Dedifferentiated amniotic fluid mesenchymal stem cell (primary cell): Measurements from ENCODE around the gene MIOX.

Experiments
- DNase-seq: peaks from one replicate; pipeline ENCODE4 v3.0.0-alpha.2; 2016; ENCODE audit errors: extremely low spot score

Gene MIOX

GRCh38 chr22:50489363-50490243 lies 2.9 kb downstream of the MIOX start:
- no peak for DNase-seq

GRCh38 chr22:50490531-50491308 lies 4.1 kb downstream of the MIOX start:
- DNase-seq = no peak

DNA sequence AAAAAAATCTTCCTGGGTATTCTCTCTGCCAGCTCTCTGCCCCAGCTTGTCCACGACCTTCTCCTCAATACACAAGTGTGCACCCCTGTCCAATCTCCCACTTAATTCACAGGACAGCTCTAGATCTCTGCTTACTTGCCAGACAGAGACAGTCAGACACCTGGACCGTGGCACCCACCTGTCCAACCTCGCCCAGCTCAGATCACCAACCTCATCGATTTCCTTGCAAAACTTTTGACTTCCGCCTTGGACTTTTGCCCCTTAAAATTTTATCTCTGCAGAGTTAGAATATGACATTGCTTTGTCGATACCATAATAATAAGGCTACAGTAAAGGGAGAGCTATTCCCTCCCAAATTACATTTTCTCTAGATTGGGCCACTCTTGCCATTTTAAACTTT lies 10.4 kb downstream of the MIOX start:
- DNase-seq = no peak

DNA sequence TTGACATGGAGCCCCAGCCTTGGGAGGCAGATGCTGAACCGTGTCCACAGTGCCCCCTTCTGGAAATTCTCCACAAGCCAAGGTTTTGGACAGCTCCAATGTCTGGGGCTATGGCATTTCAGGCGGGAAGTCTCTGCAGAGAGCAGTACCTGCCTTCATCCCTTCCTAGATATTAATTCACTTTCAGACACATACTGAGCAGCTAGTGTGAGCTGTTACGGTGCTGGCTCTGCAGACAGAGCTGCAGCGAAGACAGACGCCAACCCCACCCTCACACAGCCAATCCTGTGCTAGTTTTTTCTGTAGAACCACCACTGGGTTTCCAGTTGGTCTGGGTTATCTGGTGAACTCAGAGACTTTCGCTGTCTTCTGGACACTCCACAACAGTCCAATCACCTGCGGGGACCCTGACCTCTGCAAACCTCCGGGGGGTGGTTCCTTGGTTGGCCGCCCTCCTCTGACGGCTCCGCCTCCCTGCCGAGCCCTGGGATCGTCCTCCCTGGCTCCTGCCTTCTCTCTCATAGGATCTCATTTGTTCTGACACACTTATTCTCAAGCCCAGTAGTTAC lies 11.7 kb downstream of the MIOX start:
- DNase-seq = peak; percentile 27

- DNase-seq = no peak
Measured at GRCh38 chr22:50500452-50500851, 13.8 kb downstream of the MIOX start.

- DNase-seq = no peak
Measured at GRCh38 chr22:50502096-50502495, 15.4 kb downstream of the MIOX start.

DNA sequence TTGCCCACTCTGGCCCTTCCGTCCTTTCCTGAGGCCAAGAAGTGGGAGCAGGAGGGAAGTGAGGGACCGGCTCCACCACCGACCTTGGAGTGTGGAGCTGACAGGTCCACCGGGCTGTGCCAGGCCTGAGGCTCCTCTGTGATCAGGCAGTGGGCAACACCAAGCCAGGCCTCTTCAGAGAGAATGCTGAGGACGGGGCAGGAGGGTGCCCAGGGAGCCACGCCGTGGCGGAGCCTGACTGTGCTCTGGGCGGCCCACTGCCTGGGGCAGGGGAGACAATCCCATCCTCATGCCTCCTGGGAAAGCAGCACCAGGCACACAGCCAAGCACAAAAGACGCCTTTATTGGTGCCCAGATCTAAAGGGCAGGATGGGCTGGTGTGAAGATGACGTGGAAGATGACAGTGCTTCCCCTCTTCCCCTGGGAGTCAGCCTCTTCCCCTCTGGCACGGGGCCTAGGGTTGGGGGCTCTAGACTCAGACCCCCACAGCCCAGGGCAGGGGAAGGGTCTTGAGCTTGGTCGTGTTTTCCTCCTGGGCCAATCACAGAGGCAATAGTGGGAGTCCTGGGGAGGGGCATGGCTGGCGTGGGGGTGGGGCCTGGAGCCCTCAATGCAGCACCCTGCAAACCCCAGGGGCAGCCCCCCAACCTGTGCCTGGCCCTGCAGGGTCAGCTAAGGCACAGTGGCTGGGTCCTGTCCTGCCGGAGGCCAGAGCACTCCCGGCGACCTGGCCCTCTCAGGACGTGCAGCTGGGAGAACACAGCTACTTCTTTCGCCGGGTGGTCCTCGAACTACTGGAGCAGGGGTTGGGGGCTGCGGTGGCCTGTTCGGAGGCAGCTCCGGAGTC lies 16.2 kb downstream of the MIOX start:
- DNase-seq = no peak

DNA sequence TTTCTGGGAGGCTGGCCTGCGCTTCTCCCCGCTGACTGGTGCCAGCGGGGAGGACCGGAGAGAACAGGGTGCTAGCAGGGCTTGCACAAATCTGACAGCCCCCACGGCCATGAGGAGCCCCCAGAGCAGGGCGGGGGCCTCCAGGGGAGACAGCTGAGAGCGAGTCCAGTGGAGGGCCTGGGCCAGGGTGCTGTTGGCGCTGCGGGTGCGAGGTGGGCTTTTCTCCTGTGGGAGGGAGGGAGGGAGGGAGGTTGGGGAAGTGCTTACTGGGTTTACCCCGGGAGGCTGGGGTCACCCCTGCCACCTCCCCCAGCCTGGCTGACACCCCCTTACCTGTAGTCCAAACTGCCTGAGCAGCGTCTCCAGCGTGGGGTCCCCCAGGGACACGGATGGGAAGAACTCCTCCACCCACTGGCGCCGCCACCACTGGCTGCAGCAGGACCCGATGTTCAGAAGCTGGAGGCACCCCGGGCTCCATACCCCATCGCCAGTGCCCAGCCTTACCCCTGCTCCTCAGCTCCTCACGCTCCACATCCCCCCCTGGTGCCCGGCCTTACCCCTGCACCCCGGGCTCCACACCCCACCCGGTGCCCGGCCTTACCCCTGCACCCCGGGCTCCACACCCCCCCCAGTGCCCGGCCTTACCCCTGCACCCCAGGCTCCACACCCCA lies 17.0 kb downstream of the MIOX start:
- no peak for DNase-seq

DNA sequence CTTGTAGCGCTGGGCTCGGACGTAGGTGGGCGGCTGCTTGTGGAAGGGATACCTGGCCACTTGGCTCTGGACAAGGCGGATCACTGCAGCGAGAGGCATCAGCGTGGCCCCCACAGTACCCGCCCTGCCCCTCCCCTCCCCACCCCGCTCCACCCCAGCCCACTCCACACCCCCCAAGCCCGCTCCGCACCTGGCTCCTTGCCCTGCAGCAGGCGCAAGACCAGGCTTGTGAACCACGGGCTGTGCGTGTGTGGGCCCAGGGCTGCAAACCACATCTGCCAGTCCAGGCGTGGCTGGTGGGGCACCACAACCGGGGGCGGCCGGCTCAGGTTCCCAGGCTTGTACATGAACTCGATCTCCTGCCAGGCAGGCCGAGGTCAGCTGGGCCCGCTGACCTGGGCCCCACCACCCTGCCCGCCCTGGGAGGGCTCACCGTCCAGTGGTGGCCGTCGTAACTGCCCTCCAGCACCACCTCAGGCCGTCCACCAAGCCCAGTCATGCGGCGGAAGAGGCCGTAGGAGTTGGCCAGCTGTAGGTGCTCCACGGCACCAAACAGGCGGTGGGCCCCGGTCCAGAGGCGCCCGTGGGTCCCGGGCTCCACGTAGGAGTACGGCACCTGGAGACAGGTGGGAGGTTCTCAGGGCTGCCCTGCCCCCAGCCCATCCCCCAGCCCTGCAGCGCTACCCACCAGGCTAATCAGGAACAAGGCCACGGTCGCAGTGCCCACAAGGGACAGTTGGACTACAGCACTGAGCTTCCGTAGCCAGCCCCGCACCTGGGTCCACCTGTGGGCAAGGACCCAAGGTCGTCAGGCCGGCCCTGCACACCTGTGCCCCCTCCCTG lies 17.9 kb downstream of the MIOX start:
- no peak for DNase-seq

DNA sequence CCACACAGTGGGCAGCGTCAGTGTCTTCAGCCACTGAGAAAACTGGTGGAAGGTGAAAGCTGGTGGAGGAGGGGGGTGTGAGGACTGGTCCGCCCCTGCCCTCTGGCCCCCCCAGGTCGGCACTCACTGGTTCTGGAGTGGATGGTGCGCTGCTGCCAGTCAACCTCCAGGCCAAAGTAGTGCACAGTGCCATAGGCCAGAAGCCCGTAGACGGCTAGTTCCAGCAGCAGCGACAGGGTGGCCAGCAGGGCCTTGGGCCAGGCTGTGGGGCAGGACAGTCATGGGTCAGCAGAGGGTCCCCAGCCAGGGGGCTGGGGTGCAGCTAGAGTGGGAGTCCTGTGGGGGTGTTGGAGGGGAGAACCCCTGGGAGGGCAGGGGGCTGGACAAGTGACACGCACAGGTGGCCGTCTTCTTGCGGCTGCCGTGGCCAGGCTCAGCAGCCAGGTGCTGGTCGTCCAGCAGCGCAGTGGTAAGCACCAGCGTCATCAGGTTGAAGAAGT lies 18.7 kb downstream of the MIOX start:
- no peak for DNase-seq

- DNase-seq = no peak
Measured at GRCh38 chr22:50505776-50506610, 19.3 kb downstream of the MIOX start.

DNA sequence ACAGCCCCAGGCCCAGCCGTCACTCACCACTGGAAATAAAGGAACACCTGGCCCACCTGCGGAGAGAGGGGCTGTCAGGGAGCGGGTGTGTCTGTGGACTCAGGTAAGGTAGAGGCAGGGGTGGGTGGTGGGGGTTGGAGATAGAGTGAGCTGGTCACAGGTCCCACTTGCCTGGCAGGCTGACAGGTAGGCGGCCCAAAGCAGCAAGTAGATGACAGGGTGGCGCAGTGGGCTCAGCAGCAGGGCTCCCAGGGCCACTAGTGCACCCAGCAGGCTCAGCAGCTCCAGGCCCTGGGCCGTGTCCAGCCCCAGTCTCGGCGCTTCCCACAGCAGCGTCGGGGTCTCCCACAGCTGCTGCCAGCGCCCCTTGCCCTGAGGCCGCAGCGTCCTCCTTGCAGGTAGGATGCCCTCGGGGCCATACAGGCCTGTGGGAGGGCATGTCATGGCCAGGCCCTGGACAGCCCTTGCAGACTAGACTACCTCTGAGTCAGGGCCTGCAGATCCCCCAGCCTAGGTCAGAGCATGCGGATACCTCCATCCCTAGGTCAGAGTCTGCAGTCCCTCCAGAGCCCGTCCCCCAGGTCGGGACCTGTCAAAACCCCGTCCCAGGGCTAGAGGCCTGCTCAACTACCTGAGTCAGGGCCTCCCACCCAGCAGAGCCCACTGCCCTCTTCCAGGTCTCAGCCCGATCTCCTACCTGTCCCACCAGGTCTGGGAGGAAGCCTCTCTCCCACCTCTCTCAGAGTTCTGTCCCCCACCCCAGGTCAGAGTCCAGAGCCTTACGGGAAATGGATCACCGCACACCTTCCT lies 20.2 kb downstream of the MIOX start:
- no peak for DNase-seq

DNA sequence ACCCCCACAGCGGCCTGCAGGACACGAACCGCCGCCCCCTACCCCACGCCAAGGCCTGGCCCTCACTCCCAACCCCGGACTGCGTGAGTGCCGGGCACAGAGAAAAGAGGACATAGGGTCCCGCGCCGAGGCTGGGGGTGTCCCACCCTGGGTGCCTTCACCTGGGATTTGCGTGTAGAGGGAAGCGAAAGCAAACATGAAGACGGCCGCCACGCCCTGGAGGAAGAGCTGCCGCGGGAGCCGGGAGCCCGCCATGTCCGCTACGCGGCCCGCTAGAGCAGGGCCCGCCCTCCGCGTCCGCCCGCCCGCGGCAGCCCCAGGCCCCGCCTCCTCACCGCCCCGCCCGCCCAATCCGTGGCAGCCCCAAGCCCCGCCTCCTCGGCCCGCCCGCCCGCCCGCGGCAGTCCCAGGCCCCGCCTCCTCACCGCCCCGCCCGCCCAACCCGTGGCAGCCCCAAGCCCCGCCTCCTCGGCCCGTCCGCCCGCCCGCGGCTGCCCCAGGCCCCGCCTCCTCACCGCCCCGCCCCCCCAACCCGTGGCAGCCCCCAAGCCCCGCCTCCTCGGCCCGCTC lies 20.8 kb downstream of the MIOX start, which contains the start of gene LMF2:
Gene LMF2 (minus strand): TSS at position 282 of the 570 bp plus-strand sequence. CDS start 27 bp downstream, at position 255.
- DNase-seq = no peak

- peak; percentile 97 for DNase-seq
Measured at GRCh38 chr22:50507991-50508884, 21.6 kb downstream of the MIOX start, which contains the start of gene NCAPH2. Gene NCAPH2, plus strand, starts transcription at chr22:50508224. Its CDS starts 114 bp downstream, at chr22:50508338.

GRCh38 chr22:50508897-50509296 lies 22.2 kb downstream of the MIOX start:
- DNase-seq = no peak

- no peak for DNase-seq
Measured at GRCh38 chr22:50513175-50513574, 26.5 kb downstream of the MIOX start.

GRCh38 chr22:50516068-50516467 lies 29.4 kb downstream of the MIOX start:
- DNase-seq = no peak
